Activated CD4-positive, alpha-beta T cell treated with anti-CD3 and anti-CD28 coated beads, Interleukin-2, amount 10 ng/mL, durations not matched to agents 7 days and 5 days (primary cell): ENCODE data around the gene SPOCK1. TPM values are rescaled to one million over a fixed set of nuclear protein-coding genes. Genes with fewer than 3 reads are reported as not detected.

Experiments
- CTCF ChIA-PET: fragments of 350-600 bp; sonication (Branson Sonifier 250); formaldehyde crosslinking; loops from one replicate; lab custom pipeline; 2021; ENCODE audit warnings: antibody characterized with exemption; lab: Charles Lee
- POLR2A ChIA-PET: fragments of 350-600 bp; sonication (Branson Sonifier 250); formaldehyde crosslinking; loops from one replicate; lab custom pipeline; 2021; ENCODE audit warnings: antibody characterized with exemption; lab: Charles Lee
- DNase-seq: peaks from one replicate; pipeline ENCODE4 v3.0.0-alpha.2; 2020
- H3K27ac Mint-ChIP-seq: one replicate; pipeline ENCODE4 v1.8.0; 2021; ENCODE audit warnings: mild to moderate bottlenecking, moderate library complexity, mixed read lengths
- H3K27me3 Mint-ChIP-seq: one replicate; pipeline ENCODE4 v1.8.0; 2021; ENCODE audit warnings: mixed read lengths
- H3K36me3 Mint-ChIP-seq: one replicate; pipeline ENCODE4 v1.8.0; 2021; ENCODE audit warnings: low read depth, mixed read lengths
- H3K4me1 Mint-ChIP-seq: one replicate; pipeline ENCODE4 v1.8.0; 2021; ENCODE audit warnings: mixed read lengths
- H3K4me3 Mint-ChIP-seq: one replicate; pipeline ENCODE4 v1.8.0; 2021; ENCODE audit warnings: mild to moderate bottlenecking, moderate library complexity, mixed read lengths
- H3K9me3 Mint-ChIP-seq: one replicate; pipeline ENCODE4 v1.8.0; 2021; ENCODE audit warnings: mixed read lengths
- total RNA-seq, 2 experiments: library from RNA; stranded (reverse); gene quantifications; one replicate each; pipeline ENCODE4 v1.2.3, GENCODE V29; 2021

The SPOCK1 gene
- total RNA-seq, 2 experiments from 2014 or later = 0.15 to 0.31 TPM

- CTCF ChIA-PET = interaction anchor here (1.8 kb wide), 1 partner anchor 12 kb away, joined by 5 read pairs; no protein-coding TSS in a partner anchor
- no peaks in the 10 kb centered on the region for H3K9me3 Mint-ChIP-seq
- no peaks in the 10 kb centered on the region for H3K36me3 Mint-ChIP-seq
- H3K4me1 Mint-ChIP-seq = no peaks in the 10 kb centered on the region
- POLR2A ChIA-PET = no interaction called here
- H3K4me3 Mint-ChIP-seq = no peak overlapping the region
- no peak for DNase-seq
- peaks cover under 1% of the 10 kb centered on the region for H3K27me3 Mint-ChIP-seq
- H3K27ac Mint-ChIP-seq = no peak overlapping the region
Observed at GRCh38 chr5:137454671-137455070, 44.5 kb downstream of the SPOCK1 start.

- Mint-ChIP-seq H3K27me3 (no peaks in the 10 kb centered on the region), H3K9me3 (no peaks in the 10 kb centered on the region), H3K27ac (no peak overlapping the region), H3K36me3 (no peaks in the 10 kb centered on the region), H3K4me1 (no peaks in the 10 kb centered on the region), H3K4me3 (no peak overlapping the region)
- peak; percentile 32 for DNase-seq
- CTCF ChIA-PET = no interaction called here
- POLR2A ChIA-PET = no interaction called here
Observed at GRCh38 chr5:137453483-137454080, 45.5 kb downstream of the SPOCK1 start.

GRCh38 chr5:137450759-137451158 lies 48.4 kb downstream of the SPOCK1 start:
- Mint-ChIP-seq H3K9me3 (no peaks in the 10 kb centered on the region), H3K27me3 (no peaks in the 10 kb centered on the region), H3K27ac (no peak overlapping the region), H3K4me3 (no peak overlapping the region), H3K4me1 (no peaks in the 10 kb centered on the region), H3K36me3 (no peaks in the 10 kb centered on the region)
- CTCF ChIA-PET = no interaction called here
- no peak for DNase-seq
- POLR2A ChIA-PET = no interaction called here

- Mint-ChIP-seq H3K9me3 (no peaks in the 10 kb centered on the region), H3K36me3 (no peaks in the 10 kb centered on the region), H3K4me1 (no peaks in the 10 kb centered on the region), H3K4me3 (no peak overlapping the region), H3K27ac (no peak overlapping the region), H3K27me3 (no peaks in the 10 kb centered on the region)
- no peak for DNase-seq
- CTCF ChIA-PET = no interaction called here
- POLR2A ChIA-PET = no interaction called here
Observed at GRCh38 chr5:137448868-137449267, 50.3 kb downstream of the SPOCK1 start.

- DNase-seq = no peak
- Mint-ChIP-seq H3K4me1 (no peaks in the 10 kb centered on the region), H3K36me3 (no peaks in the 10 kb centered on the region), H3K27ac (no peak overlapping the region), H3K4me3 (no peak overlapping the region), H3K27me3 (peaks cover 2% of the 10 kb centered on the region), H3K9me3 (no peaks in the 10 kb centered on the region)
- POLR2A ChIA-PET = no interaction called here
- CTCF ChIA-PET = interaction anchor here (1.1 kb wide), 1 partner anchor 19 kb away, joined by 3 read pairs; no protein-coding TSS in a partner anchor
Observed at GRCh38 chr5:137446615-137447014, 52.5 kb downstream of the SPOCK1 start.

- Mint-ChIP-seq H3K27ac (no peak overlapping the region), H3K36me3 (no peaks in the 10 kb centered on the region), H3K4me1 (no peaks in the 10 kb centered on the region), H3K9me3 (no peaks in the 10 kb centered on the region), H3K4me3 (no peak overlapping the region), H3K27me3 (peaks cover 2% of the 10 kb centered on the region)
- no peak for DNase-seq
- ChIA-PET CTCF (interaction anchor here (1.1 kb wide), 1 partner anchor 19 kb away, joined by 3 read pairs; no protein-coding TSS in a partner anchor), POLR2A (no interaction called here)
Observed at GRCh38 chr5:137446151-137446550, 53.0 kb downstream of the SPOCK1 start.

- POLR2A ChIA-PET = no interaction called here
- no peak overlapping the region for H3K4me3 Mint-ChIP-seq
- no peaks in the 10 kb centered on the region for H3K36me3 Mint-ChIP-seq
- no peak overlapping the region for H3K27ac Mint-ChIP-seq
- DNase-seq = no peak
- CTCF ChIA-PET = no interaction called here
- peaks cover 13% of the 10 kb centered on the region for H3K27me3 Mint-ChIP-seq
- H3K4me1 Mint-ChIP-seq = no peaks in the 10 kb centered on the region
- no peaks in the 10 kb centered on the region for H3K9me3 Mint-ChIP-seq
Observed at GRCh38 chr5:137442660-137443059, 56.5 kb downstream of the SPOCK1 start.

GRCh38 chr5:137441476-137441875 lies 57.6 kb downstream of the SPOCK1 start:
- CTCF ChIA-PET = no interaction called here
- Mint-ChIP-seq H3K9me3 (no peaks in the 10 kb centered on the region), H3K27ac (no peak overlapping the region), H3K27me3 (peaks cover 13% of the 10 kb centered on the region), H3K4me1 (no peaks in the 10 kb centered on the region), H3K36me3 (no peaks in the 10 kb centered on the region), H3K4me3 (no peak overlapping the region)
- DNase-seq = no peak
- POLR2A ChIA-PET = no interaction called here

GRCh38 chr5:137440795-137441194 lies 58.3 kb downstream of the SPOCK1 start:
- Mint-ChIP-seq H3K27me3 (peaks cover 13% of the 10 kb centered on the region), H3K27ac (no peak overlapping the region), H3K36me3 (no peaks in the 10 kb centered on the region), H3K9me3 (no peaks in the 10 kb centered on the region), H3K4me3 (no peak overlapping the region), H3K4me1 (no peaks in the 10 kb centered on the region)
- ChIA-PET CTCF (no interaction called here), POLR2A (no interaction called here)
- DNase-seq = no peak

- H3K27me3 Mint-ChIP-seq = peaks cover 13% of the 10 kb centered on the region
- POLR2A ChIA-PET = no interaction called here
- no peaks in the 10 kb centered on the region for H3K4me1 Mint-ChIP-seq
- CTCF ChIA-PET = no interaction called here
- H3K4me3 Mint-ChIP-seq = no peak overlapping the region
- no peak overlapping the region for H3K27ac Mint-ChIP-seq
- no peaks in the 10 kb centered on the region for H3K9me3 Mint-ChIP-seq
- DNase-seq = no peak
- no peaks in the 10 kb centered on the region for H3K36me3 Mint-ChIP-seq
Observed at GRCh38 chr5:137439645-137440044, 59.5 kb downstream of the SPOCK1 start.

GRCh38 chr5:137438932-137439331 lies 60.2 kb downstream of the SPOCK1 start:
- CTCF ChIA-PET = no interaction called here
- Mint-ChIP-seq H3K9me3 (no peaks in the 10 kb centered on the region), H3K27ac (no peak overlapping the region), H3K36me3 (no peaks in the 10 kb centered on the region), H3K4me1 (no peaks in the 10 kb centered on the region), H3K4me3 (no peak overlapping the region), H3K27me3 (peaks cover 13% of the 10 kb centered on the region)
- DNase-seq = no peak
- POLR2A ChIA-PET = no interaction called here

GRCh38 chr5:137437774-137438173 lies 61.4 kb downstream of the SPOCK1 start:
- Mint-ChIP-seq H3K27me3 (peaks cover 18% of the 10 kb centered on the region), H3K36me3 (no peaks in the 10 kb centered on the region), H3K4me3 (no peak overlapping the region), H3K9me3 (no peaks in the 10 kb centered on the region), H3K4me1 (no peaks in the 10 kb centered on the region), H3K27ac (no peak overlapping the region)
- DNase-seq = no peak
- CTCF ChIA-PET = no interaction called here
- POLR2A ChIA-PET = no interaction called here

GRCh38 chr5:137433539-137433938 lies 65.6 kb downstream of the SPOCK1 start:
- Mint-ChIP-seq H3K9me3 (no peaks in the 10 kb centered on the region), H3K36me3 (no peaks in the 10 kb centered on the region), H3K27ac (no peak overlapping the region), H3K4me1 (no peaks in the 10 kb centered on the region), H3K27me3 (peaks cover 11% of the 10 kb centered on the region), H3K4me3 (no peak overlapping the region)
- ChIA-PET POLR2A (no interaction called here), CTCF (no interaction called here)
- DNase-seq = no peak

GRCh38 chr5:137432376-137432775 lies 66.8 kb downstream of the SPOCK1 start:
- no peaks in the 10 kb centered on the region for H3K36me3 Mint-ChIP-seq
- H3K27me3 Mint-ChIP-seq = peaks cover 5% of the 10 kb centered on the region
- no peaks in the 10 kb centered on the region for H3K9me3 Mint-ChIP-seq
- CTCF ChIA-PET = no interaction called here
- no peaks in the 10 kb centered on the region for H3K4me1 Mint-ChIP-seq
- no peak overlapping the region for H3K4me3 Mint-ChIP-seq
- H3K27ac Mint-ChIP-seq = no peak overlapping the region
- POLR2A ChIA-PET = no interaction called here
- no peak for DNase-seq
